Neuronal stem cell (in vitro differentiated cells): ENCODE results near the gene SMARCC1.

Experiments used
- DNase-seq: peaks from one replicate; pipeline ENCODE4 v3.0.0-alpha.2; 2013; ENCODE audit warnings: low spot score
- H2AFZ ChIP-seq: one replicate; pipeline ENCODE4 v1.6.1; 2013; ENCODE audit warnings: mild to moderate bottlenecking, low read length, inconsistent platforms
- H2AK5ac ChIP-seq: 2 replicates; pipeline ENCODE4 v1.6.1; 2013; ENCODE audit warnings: low read depth, mild to moderate bottlenecking, inconsistent platforms, low read length, moderate library complexity, mixed read lengths
- H2BK120ac ChIP-seq: 2 replicates; pipeline ENCODE4 v1.6.1; 2013; ENCODE audit warnings: low read depth, mild to moderate bottlenecking, inconsistent platforms, low read length, moderate library complexity, mixed read lengths
- H2BK12ac ChIP-seq: one replicate; pipeline ENCODE4 v1.6.1; 2013; ENCODE audit warnings: low read length, inconsistent platforms
- H2BK15ac ChIP-seq: 2 replicates; pipeline ENCODE4 v1.6.1; 2013; ENCODE audit warnings: mild to moderate bottlenecking, low read length, inconsistent platforms, mixed read lengths
- H2BK5ac ChIP-seq: one replicate; pipeline ENCODE4 v1.6.1; 2013; ENCODE audit warnings: inconsistent platforms, mild to moderate bottlenecking, low read length, moderate library complexity
- H3K14ac ChIP-seq: one replicate; pipeline ENCODE4 v1.6.1; 2013; ENCODE audit warnings: low read length, inconsistent platforms
- H3K18ac ChIP-seq: 2 replicates; pipeline ENCODE4 v1.6.1; 2013; ENCODE audit warnings: low read length, inconsistent platforms
- H3K23ac ChIP-seq: 2 replicates; pipeline ENCODE4 v1.6.1; 2013; ENCODE audit warnings: low read depth, mild to moderate bottlenecking, mixed read lengths, low read length, inconsistent platforms; ENCODE audit not compliant: poor library complexity
- H3K27ac ChIP-seq: replicated peaks from 3 replicates; pipeline ENCODE4 v1.5.1; 2013; ENCODE audit warnings: low read length, inconsistent platforms
- H3K27me3 ChIP-seq, 3 experiments: 2 replicates each; pipeline ENCODE4 v1.6.1; 2013; ENCODE audit warnings: low read length in 3 of 3, mild to moderate bottlenecking in 2 of 3, inconsistent platforms in 1 of 3, low read depth in 1 of 3, mixed read lengths in 1 of 3, moderate library complexity in 1 of 3; ENCODE audit not compliant: control insufficient read depth in 3 of 3, insufficient read depth in 3 of 3
- H3K36me3 ChIP-seq, 2 donors: replicated peaks in 1 of 2; 2 replicates each; pipeline ENCODE4 v1.6.1; 2013; ENCODE audit warnings: low read length in 2 of 2; ENCODE audit not compliant: control insufficient read depth in 2 of 2, insufficient read depth in 2 of 2
- H3K4ac ChIP-seq: 2 replicates; pipeline ENCODE4 v1.6.1; 2013; ENCODE audit warnings: inconsistent platforms, mild to moderate bottlenecking, low read length, moderate library complexity
- H3K4me1 ChIP-seq, 2 donors: 1 replicate in 1 of 2; 2 replicates in 1 of 2; pipeline ENCODE4 v1.6.1; 2013; ENCODE audit warnings: low read length in 2 of 2, low read depth in 1 of 2; ENCODE audit not compliant: control insufficient read depth in 2 of 2, insufficient read depth in 1 of 2
- H3K4me2 ChIP-seq: one replicate; pipeline ENCODE4 v1.6.1; 2013; ENCODE audit warnings: mild to moderate bottlenecking, low read length, inconsistent platforms; ENCODE audit not compliant: insufficient read depth, poor library complexity, severe bottlenecking
- H3K4me3 ChIP-seq, 2 donors: 2 replicates each; pipeline ENCODE4 v1.5.1; 2013; ENCODE audit warnings: low read length in 2 of 2, mild to moderate bottlenecking in 2 of 2, inconsistent platforms in 1 of 2, moderate library complexity in 1 of 2
- H3K79me1 ChIP-seq: one replicate; pipeline ENCODE4 v1.6.1; 2013; ENCODE audit warnings: low read depth, mild to moderate bottlenecking, inconsistent platforms, low read length, moderate library complexity
- H3K9ac ChIP-seq: one replicate; pipeline ENCODE4 v1.6.1; 2013; ENCODE audit warnings: mild to moderate bottlenecking, low read depth, low read length, inconsistent platforms; ENCODE audit not compliant: poor library complexity
- H3K9me3 ChIP-seq, 2 donors: replicated peaks in 1 of 2; 2 replicates each; pipeline versions ENCODE3 to v1.6.1; 2013; ENCODE audit warnings: low read length in 2 of 2, mild to moderate bottlenecking in 2 of 2, inconsistent platforms in 1 of 2, low read depth in 1 of 2, mixed read lengths in 1 of 2, moderate library complexity in 1 of 2; ENCODE audit not compliant: control insufficient read depth in 2 of 2, insufficient read depth in 1 of 2
- H4K8ac ChIP-seq: one replicate; pipeline ENCODE4 v1.6.1; 2013; ENCODE audit warnings: low read depth, mild to moderate bottlenecking, inconsistent platforms, low read length, moderate library complexity
- H4K91ac ChIP-seq: one replicate; pipeline ENCODE4 v1.6.1; 2013; ENCODE audit warnings: low read length, low read depth, mild to moderate bottlenecking, inconsistent platforms; ENCODE audit not compliant: poor library complexity
- WGBS, 2 donors: extraction: QIAGEN DNeasy Blood & Tissue Kit; methylation state at CpG; one replicate each; pipeline ENCODE4 v1.1.7; 2013; ENCODE audit warnings: missing lambda C conversion rate in 2 of 2, mixed read lengths in 1 of 2; ENCODE audit not compliant: insufficient read length in 2 of 2, insufficient replicate concordance in 1 of 2; ENCODE audit errors: extremely low coverage in 2 of 2; 5-methylcytosine and 5-hydroxymethylcytosine counted together

The SMARCC1 gene

DNA sequence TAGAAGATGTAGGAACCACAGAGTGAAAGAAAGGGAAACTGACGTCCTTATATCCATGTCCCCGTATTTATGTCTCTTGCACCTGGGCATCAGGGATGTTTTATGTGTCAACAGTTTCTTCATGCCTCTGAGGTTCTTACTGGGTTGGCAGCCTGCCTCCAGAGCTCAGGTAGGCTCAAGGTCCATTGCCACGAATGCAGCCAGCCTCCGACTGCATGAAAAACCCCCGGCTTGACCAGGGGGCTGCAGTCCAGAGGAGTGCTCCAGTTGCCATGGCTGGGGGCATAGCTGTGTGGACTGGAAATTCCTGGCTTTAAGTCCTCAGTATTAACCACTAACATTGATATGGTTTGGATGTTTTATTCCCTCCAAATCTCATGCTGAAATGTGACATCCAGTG lies 200.3 kb downstream of the SMARCC1 start:
- Histone ChIP-seq H3K14ac (no peak overlapping the region), H3K9me3 (peaks cover 2 to 5% of the 10 kb centered on the region in 2 donors), H3K79me1 (no peaks in the 10 kb centered on the region), H4K91ac (no peak overlapping the region), H2BK120ac (no peak overlapping the region), H3K4me1 (peaks cover 0 to 5% of the 10 kb centered on the region in 2 donors), H2AK5ac (no peak overlapping the region), H3K36me3 (peaks cover 5 to 49% of the 10 kb centered on the region in 2 donors), H2AFZ (no peak overlapping the region), H2BK12ac (no peak overlapping the region), H2BK15ac (no peak overlapping the region), H3K27ac (no peak overlapping the region), H3K4me3 (no peak overlapping the region), H3K27me3 (peaks cover 0 to 29% (median 3%) of the 10 kb centered on the region in 3 experiments), H3K23ac (no peak overlapping the region), H3K4me2 (no peak overlapping the region), H4K8ac (no peak overlapping the region), H3K18ac (no peak overlapping the region), H3K4ac (no peak overlapping the region), H3K9ac (no peak overlapping the region), H2BK5ac (no peak overlapping the region)
- no peak for DNase-seq
- no CpG with 5 or more reads among the region's 5 CpGs for WGBS, 2 donors

- H3K27ac ChIP-seq: no peak overlapping the region
- no peak for DNase-seq
- no peak overlapping the region for H3K9ac ChIP-seq
- no peak overlapping the region for H3K14ac ChIP-seq
- no peak overlapping the region for H3K4ac ChIP-seq
- no peak overlapping the region for H2BK15ac ChIP-seq
- peaks cover 0 to 5% of the 10 kb centered on the region in 2 donors for H3K4me1 ChIP-seq
- H3K18ac ChIP-seq: no peak overlapping the region
- no peak overlapping the region for H4K8ac ChIP-seq
- H2AFZ ChIP-seq: no peak overlapping the region
- H3K4me3 ChIP-seq: no peak overlapping the region
- H4K91ac ChIP-seq: no peak overlapping the region
- peaks cover 0 to 29% (median 3%) of the 10 kb centered on the region in 3 experiments for H3K27me3 ChIP-seq
- no peaks in the 10 kb centered on the region for H3K79me1 ChIP-seq
- peaks cover 4 to 43% of the 10 kb centered on the region in 2 donors for H3K36me3 ChIP-seq
- no peak overlapping the region for H2BK5ac ChIP-seq
- H2BK12ac ChIP-seq: no peak overlapping the region
- peaks cover 2 to 5% of the 10 kb centered on the region in 2 donors for H3K9me3 ChIP-seq
- H2AK5ac ChIP-seq: no peak overlapping the region
- WGBS, 2 donors: no CpG with 5 or more reads among the region's 4 CpGs
- H2BK120ac ChIP-seq: no peak overlapping the region
- no peak overlapping the region for H3K23ac ChIP-seq
- no peak overlapping the region for H3K4me2 ChIP-seq
These were observed 201.2 kb downstream of the SMARCC1 start for GRCh38 chr3:47580481-47580880.

GRCh38 chr3:47579875-47580274 lies 201.8 kb downstream of the SMARCC1 start:
- H3K27ac ChIP-seq: no peak overlapping the region
- H2AK5ac ChIP-seq: no peak overlapping the region
- H3K9me3 ChIP-seq: peaks cover 5 to 6% of the 10 kb centered on the region in 2 donors
- no peak overlapping the region for H2BK5ac ChIP-seq
- H3K4me2 ChIP-seq: no peak overlapping the region
- H4K91ac ChIP-seq: no peak overlapping the region
- no peak overlapping the region for H4K8ac ChIP-seq
- WGBS, 2 donors: no CpG with 5 or more reads among the region's 2 CpGs
- no peak overlapping the region for H3K18ac ChIP-seq
- no peak overlapping the region for H3K4me3 ChIP-seq
- peaks cover 0 to 5% of the 10 kb centered on the region in 2 donors for H3K4me1 ChIP-seq
- H2BK120ac ChIP-seq: no peak overlapping the region
- no peak for DNase-seq
- H2BK12ac ChIP-seq: no peak overlapping the region
- H3K9ac ChIP-seq: no peak overlapping the region
- no peak overlapping the region for H3K23ac ChIP-seq
- peaks cover 0 to 29% (median 3%) of the 10 kb centered on the region in 3 experiments for H3K27me3 ChIP-seq
- H3K79me1 ChIP-seq: no peaks in the 10 kb centered on the region
- no peak overlapping the region for H2BK15ac ChIP-seq
- H3K14ac ChIP-seq: no peak overlapping the region
- no peak overlapping the region for H3K4ac ChIP-seq
- H2AFZ ChIP-seq: no peak overlapping the region
- H3K36me3 ChIP-seq: peaks cover 3 to 41% of the 10 kb centered on the region in 2 donors

DNA sequence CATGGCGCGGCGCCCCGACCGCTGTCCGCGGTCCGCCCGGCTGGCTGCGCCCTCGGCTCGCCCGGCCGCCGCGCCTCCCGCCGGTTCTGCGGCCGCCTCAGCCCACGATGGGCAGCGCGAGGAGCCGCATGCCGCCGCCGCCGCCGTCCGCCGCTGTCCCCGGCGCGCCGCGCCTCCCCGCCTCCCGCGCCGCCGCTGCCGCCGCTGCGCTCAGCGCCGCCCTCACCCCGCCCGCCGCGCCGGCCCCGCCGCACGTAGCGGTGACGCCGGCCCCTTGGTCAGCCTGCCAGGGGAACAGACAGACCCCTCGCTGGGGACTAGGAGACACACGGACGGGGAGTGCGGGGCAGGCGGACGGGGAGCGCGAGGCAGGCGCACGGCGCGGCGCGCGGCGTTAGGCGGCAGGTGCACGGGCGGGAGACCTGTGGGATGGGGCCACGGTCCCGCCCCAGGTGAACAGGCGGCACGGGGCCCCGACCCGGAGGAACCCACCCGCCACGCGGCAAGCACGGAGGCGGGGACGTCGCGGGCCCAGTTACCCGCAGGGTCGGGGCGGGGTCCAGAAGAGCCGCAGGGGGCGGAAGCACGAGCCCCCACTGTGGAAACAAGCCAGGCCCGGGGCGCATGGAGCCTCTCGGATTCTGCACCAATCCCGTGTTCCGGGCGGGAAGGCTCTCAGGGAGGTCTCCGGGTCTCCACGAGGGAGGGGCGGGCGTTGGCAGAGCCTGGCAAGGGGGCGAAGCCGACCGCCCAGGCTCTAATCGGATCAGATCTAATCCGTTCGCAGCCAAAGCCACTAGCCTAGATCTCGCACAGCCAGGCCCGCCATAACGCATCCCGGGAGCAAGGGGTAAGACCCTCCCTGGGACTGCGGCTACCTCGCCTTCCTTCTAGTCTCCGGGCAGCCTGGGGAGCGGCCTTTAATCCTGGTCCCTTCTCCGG lies 202.7 kb downstream of the SMARCC1 start, which contains the start of gene CSPG5:
CSPG5 (minus strand) TSS at position 175 of the 942 bp plus-strand sequence; CDS start at position 3, 172 bp downstream.
- Histone ChIP-seq H2BK12ac (no peak within 1 kb of the TSS), H2BK5ac (no peak within 1 kb of the TSS), H2AK5ac (peak within 1 kb of the TSS; percentile 48), H3K14ac (no peak within 1 kb of the TSS), H3K4me2 (peak within 1 kb of the TSS; percentile 96), H3K23ac (peak within 1 kb of the TSS; percentile 62), H2BK120ac (no peak within 1 kb of the TSS), H3K9ac (peak within 1 kb of the TSS; percentile 89), H3K4me3 (peak within 1 kb of the TSS; percentile 48 to 85), H3K79me1 (no peaks in the 10 kb centered on the region), H3K4me1 (peaks cover 4 to 5% of the 10 kb centered on the region in 2 donors), H4K8ac (no peak within 1 kb of the TSS), H4K91ac (no peak within 1 kb of the TSS), H3K36me3 (peaks cover 3 to 32% of the 10 kb centered on the region in 2 donors), H3K9me3 (peaks cover 5 to 6% of the 10 kb centered on the region in 2 donors), H2AFZ (peak within 1 kb of the TSS; percentile 91), H2BK15ac (peak within 1 kb of the TSS; percentile 93), H3K27me3 (peaks cover 0 to 29% (median 3%) of the 10 kb centered on the region in 3 experiments), H3K27ac (no peak within 1 kb of the TSS), H3K18ac (peak within 1 kb of the TSS; percentile 95), H3K4ac (no peak within 1 kb of the TSS)
- no CpG with 5 or more reads among the region's 121 CpGs for WGBS, 2 donors
- DNase-seq: peak; percentile 47
